GM12891 (cell line): ENCODE results near the gene ABAT.

Experiments
- POLR2A ChIP-seq: IDR thresholded peaks from 2 replicates; pipeline ENCODE4 v1.6.1; 2011; ENCODE audit warnings: low read depth, low read length, control low read depth
- POLR2AphosphoS5 ChIP-seq: IDR thresholded peaks from 2 replicates; pipeline ENCODE4 v1.6.1; 2011; ENCODE audit warnings: low read depth, low read length, control low read depth

GRCh38 chr16:8675183-8676159 lies 1.1 kb downstream of the ABAT start:
- no peak for TF ChIP-seq POLR2A
- no peak for TF ChIP-seq POLR2AphosphoS5
